MG63 (cell line): Measurements from ENCODE around the gene PLCL1. TPM values are rescaled to one million over a fixed set of nuclear protein-coding genes. Genes with fewer than 3 reads are reported as not detected.

ENCODE experiments used
- DNase-seq: peaks from one replicate; pipeline ENCODE4 v3.0.0-alpha.2; 2020
- H3K27me3 ChIP-seq: fragments of 250-450 bp; sonication (Bioruptor Pico); 2 replicates; pipeline ENCODE4 v1.5.1; 2020; ENCODE audit warnings: mild to moderate bottlenecking, moderate library complexity
- H3K36me3 ChIP-seq: fragments of 250-450 bp; sonication (Bioruptor Pico); 2 replicates; pipeline ENCODE4 v1.5.1; 2020; ENCODE audit warnings: mild to moderate bottlenecking, moderate library complexity
- H3K4me3 ChIP-seq: fragments of 250-450 bp; sonication (Bioruptor Pico); 2 replicates; pipeline ENCODE4 v1.5.1; 2020; ENCODE audit warnings: mild to moderate bottlenecking, moderate library complexity
- H3K9me3 ChIP-seq: fragments of 250-450 bp; sonication (Bioruptor Pico); 2 replicates; pipeline ENCODE4 v1.5.1; 2020; ENCODE audit warnings: mild to moderate bottlenecking, moderate library complexity
- total RNA-seq: library from RNA; depleted of rRNA; stranded (reverse); fragments of >200 nt; shearing (Covaris generic); gene quantifications from 2 replicates; pipeline ENCODE4 v1.2.3, GENCODE V29; 2014; ENCODE audit warnings: low replicate concordance

The PLCL1 gene
- total RNA-seq, 1 experiment from 2014 or later: not detected

DNA sequence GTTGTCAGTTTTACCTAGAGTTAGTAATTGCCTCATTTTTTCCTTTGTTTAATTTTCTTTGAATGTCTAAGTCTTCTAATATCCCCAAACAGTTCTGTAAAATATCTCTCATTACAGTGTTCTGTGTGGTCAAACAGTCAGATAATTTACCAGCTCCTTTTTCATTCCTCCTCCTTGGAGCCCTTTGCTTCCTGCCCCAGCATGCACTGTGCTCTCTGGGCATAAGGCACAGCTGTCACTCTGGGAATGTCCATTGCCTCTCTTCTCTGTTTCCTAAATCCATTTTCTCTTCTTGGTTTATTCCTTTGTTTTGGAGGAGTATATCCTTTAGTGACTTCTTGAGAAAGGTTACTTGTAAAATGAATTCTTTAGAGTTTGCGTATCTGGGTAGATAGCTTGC lies 139.3 kb downstream of the PLCL1 start:
- H3K27me3 ChIP-seq: peaks cover 4% of the 10 kb centered on the region; the same call in 1 of the 2 replicates

DNA sequence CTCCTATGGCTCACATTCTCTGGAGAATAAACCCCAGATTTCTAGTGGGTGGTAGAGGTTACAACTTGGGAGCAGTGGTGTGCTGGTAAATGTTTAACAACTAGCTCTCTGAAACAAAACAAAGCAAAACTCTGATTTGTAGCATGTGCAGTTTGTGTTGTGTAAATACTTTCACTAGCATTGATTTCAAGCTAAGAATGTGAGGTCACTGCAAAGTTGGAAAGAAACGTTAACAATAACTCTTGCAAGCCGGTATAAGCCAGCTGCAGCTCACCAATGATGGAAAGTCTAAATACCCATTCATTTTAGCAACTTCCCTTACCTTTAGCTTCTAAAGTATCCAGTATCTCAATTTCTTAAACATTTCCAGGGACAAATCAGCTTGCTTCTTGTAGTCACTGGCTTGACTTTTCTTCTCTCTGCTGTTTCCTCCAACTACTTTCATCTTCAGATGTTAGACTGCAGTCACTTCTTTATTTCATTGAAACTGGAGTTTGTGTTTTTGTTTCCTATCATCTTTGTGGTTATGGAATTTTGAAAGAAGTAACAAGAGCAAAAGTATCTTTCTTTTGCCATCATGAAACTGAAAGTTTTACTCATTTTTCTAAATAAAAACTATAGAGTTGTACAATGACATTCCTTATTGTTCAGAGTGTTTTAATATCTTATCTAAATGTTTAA lies 140.2 kb downstream of the PLCL1 start:
- Histone ChIP-seq H3K36me3 (no peaks in the 10 kb centered on the region), H3K4me3 (no peak overlapping the region), H3K9me3 (no peaks in the 10 kb centered on the region), H3K27me3 (peaks cover 4% of the 10 kb centered on the region; the same call in 1 of the 2 replicates)
- DNase-seq: no peak

More for the DNA sequence above, 139.3 kb downstream of the PLCL1 start:
- no peak overlapping the region for H3K4me3 ChIP-seq
- H3K9me3 ChIP-seq: no peaks in the 10 kb centered on the region
- no peaks in the 10 kb centered on the region for H3K36me3 ChIP-seq
- DNase-seq: no peak

DNA sequence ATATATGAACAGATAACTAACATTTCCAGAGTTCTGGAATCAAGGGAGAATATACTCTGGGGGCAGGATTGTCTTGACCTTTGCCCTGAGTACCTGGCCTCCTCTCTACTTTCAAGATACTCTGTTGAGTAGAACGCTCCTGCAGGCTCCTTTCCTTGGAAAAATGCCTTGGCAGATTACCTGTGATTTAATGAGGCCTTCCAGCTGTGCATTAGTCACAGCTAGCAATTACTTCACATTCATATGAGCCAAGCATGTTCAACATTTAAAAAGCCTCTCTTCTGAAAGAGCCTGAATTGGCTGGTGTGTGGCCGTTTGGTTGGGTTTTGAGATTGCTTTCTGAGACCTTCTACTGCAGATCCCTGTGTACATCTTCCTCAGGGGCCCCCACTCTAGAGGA lies 142.2 kb downstream of the PLCL1 start:
- H3K9me3 ChIP-seq: no peaks in the 10 kb centered on the region
- DNase-seq: no peak
- no peaks in the 10 kb centered on the region for H3K27me3 ChIP-seq
- no peaks in the 10 kb centered on the region for H3K36me3 ChIP-seq
- H3K4me3 ChIP-seq: no peak overlapping the region

DNA sequence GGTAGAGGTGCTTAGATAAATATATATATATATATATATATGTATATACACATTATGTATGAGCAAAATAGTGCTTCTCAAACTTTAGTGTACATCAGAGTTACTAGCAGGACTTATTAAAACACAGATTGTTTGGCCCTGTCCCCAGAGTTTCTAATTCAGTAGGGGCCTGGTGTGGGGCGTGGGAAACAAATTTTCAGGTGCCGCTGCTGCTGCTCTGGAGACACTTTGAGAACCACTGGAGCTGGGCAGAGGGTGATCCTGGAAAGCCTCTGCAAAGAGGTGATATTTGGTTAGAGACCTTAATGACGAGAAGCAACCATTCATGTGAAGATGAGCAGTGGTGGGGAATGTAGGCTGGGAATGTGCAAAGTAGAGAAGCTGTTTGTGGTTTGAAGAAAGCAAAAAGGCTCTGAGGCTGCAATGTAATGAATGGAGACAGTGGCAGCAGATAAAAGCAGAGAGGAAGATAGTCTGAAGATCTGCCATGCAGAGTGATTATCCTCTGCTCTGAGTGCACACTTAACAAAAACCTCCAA lies 142.9 kb downstream of the PLCL1 start:
- Histone ChIP-seq H3K27me3 (no peaks in the 10 kb centered on the region), H3K36me3 (no peaks in the 10 kb centered on the region), H3K9me3 (no peaks in the 10 kb centered on the region), H3K4me3 (no peak overlapping the region)
- DNase-seq: no peak

DNA sequence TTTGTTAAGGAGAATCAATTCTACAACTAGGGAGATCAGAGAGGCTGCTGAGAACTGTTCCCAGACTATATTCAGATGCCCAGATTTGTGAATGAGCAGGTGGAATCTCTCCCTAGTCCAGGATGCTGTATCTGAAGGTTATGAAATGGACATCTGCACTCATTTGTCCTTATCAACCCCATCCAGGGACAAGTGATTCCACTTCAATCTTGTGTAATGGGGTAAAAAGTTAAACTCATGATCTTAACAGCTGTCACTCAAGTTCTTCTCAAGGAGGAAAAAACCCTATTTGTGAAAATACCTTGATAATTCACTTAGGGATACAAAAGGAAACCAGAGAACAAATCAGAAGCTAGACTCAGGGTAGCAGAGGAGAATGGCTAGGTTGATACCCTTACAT lies 144.8 kb downstream of the PLCL1 start:
- H3K27me3 ChIP-seq: no peaks in the 10 kb centered on the region

DNA sequence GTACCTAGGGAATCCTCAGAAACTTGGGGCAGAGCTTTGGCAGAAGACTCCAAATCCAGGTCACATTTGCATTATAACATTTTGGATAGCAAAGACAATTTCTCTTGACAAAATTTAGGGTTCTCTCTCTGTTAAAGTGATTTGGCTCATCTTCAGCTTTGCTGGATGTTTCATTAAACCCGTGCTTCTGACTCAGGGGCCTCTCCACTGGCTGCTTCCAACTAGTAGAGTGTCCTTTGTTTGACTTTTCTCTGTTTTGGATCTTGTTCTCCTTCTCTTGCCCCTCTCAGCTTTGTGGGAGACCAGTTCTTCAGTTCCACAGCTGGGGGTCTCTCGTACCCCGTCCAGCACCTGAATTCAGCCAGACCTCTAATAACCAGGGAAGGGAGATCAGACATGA lies 145.6 kb downstream of the PLCL1 start:
- no peak for DNase-seq
- H3K27me3 ChIP-seq: no peaks in the 10 kb centered on the region
- no peaks in the 10 kb centered on the region for H3K36me3 ChIP-seq

More for the DNA sequence above, 144.8 kb downstream of the PLCL1 start:
- DNase-seq: no peak
- H3K36me3 ChIP-seq: no peaks in the 10 kb centered on the region
- H3K4me3 ChIP-seq: no peak overlapping the region
- no peaks in the 10 kb centered on the region for H3K9me3 ChIP-seq

DNA sequence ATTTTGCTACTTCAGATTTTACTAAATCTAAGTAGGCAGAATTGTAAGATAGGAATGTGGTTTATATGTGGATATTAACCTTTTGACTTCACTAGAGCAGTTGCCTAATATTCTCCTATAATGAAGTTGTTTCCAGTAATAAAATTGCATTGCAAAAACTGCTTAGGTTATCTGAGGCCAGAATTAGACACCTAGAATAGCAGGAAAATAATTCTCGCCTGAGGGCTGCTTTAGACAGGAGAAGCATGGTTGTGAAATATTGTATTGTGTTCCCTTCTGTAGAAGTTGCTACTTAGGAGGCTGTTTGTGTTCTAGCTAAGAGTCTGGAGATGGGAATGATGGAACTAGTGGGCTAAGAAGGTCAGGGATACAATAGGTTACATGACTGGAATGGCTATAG lies 146.3 kb downstream of the PLCL1 start:
- Histone ChIP-seq H3K9me3 (no peaks in the 10 kb centered on the region), H3K4me3 (no peak overlapping the region), H3K36me3 (no peaks in the 10 kb centered on the region), H3K27me3 (no peaks in the 10 kb centered on the region)
- no peak for DNase-seq

More for the DNA sequence above, 145.6 kb downstream of the PLCL1 start:
- Histone ChIP-seq H3K9me3 (no peaks in the 10 kb centered on the region), H3K4me3 (no peak overlapping the region)

DNA sequence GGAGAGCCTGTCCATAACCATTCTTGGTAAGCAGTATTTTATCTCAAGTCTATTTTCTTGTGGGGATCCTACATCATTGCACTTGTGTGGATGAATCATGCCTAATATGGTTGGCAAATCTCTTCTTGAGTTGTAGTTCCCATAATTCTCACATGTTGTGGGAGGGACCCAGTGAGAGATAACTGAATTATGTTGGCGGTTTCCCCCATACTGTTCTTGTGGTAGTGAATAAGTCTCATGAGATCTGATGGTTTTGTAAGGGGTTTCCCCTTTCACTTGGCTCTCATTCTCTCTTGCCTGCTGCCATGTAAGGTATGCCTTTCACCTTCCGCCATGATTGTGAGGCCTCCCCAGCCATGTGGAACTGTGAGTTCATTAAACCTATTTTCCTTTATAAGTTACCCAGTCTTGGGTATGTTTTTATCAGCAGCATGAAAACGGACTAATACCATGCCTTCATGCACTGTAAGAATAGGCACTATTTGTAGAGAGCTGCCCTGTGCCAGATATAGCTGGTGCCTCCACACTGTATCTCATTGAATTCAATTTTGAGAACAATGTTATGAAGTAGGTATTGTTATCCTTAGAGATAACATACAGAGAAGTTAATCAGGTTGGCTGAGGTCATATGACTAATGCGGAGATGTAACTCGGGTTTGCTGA lies 148.3 kb downstream of the PLCL1 start:
- no peaks in the 10 kb centered on the region for H3K36me3 ChIP-seq
- H3K9me3 ChIP-seq: no peaks in the 10 kb centered on the region
- no peak for DNase-seq
- no peaks in the 10 kb centered on the region for H3K27me3 ChIP-seq
- H3K4me3 ChIP-seq: no peak overlapping the region

DNA sequence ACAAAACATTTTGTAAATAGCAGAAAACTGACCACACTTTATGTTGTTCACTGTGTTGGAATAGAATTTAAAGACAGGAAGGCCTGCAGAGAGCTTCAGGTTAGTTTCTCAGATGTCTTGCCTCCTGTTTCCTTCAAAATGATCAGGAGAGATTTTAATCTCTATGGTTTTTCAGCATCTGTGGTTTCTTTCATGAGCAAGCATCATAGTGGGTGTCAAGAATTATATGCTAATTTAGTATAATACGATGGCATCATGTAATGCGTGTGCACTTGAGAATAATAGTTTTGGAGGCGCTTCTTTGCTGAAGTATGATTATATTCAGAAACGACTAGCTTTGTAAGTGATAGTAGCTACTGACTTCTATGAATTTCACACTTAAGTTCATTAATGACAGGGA lies 149.9 kb downstream of the PLCL1 start:
- DNase-seq: no peak
- H3K4me3 ChIP-seq: no peak overlapping the region
- no peaks in the 10 kb centered on the region for H3K27me3 ChIP-seq
- no peaks in the 10 kb centered on the region for H3K36me3 ChIP-seq
- no peaks in the 10 kb centered on the region for H3K9me3 ChIP-seq

DNA sequence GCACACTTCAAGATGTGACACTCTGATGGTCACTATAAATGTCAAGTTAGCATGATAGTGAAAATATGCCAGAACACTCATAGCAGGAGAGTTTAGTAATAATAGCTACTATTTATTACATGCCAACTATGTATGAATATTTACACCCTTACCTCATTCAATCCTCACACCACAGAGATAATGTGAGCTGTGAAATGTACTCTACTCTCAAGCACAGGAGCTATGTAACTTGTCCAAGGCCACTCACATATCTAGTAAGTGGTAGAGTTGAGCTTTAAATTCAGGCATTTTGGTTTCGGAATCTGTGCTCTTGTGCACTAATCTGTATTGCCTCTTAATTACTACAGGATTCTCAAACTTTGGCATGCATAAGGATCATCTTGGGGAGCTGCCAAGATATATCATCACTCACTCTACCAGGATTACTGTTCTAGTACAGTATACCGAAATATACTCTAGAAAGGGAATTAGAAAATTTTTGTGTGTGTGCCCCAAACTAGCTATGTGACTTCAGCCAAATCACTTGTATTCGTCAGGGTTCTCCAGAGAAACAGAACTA lies 154.3 kb downstream of the PLCL1 start:
- Histone ChIP-seq H3K36me3 (no peaks in the 10 kb centered on the region), H3K27me3 (no peaks in the 10 kb centered on the region), H3K4me3 (no peak overlapping the region), H3K9me3 (no peaks in the 10 kb centered on the region)
- no peak for DNase-seq

DNA sequence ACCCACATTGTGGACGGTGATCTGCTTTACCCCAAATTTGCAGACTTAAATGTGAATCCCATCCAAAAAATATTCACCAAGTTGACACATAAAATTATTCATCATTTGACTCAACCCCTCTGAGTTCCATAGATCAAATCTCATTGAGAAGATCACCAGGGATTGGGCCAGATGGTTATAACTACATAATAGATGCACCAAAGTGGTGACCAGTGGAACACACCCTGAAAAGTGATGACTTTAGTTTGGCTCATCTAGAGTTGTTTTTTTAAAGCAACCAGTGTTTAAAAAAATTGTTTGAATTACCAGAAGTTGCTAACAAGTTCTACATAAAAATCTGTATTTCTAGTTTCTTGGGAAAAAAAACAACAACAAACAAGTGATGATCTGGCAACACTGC lies 155.0 kb downstream of the PLCL1 start:
- Histone ChIP-seq H3K4me3 (no peak overlapping the region), H3K9me3 (no peaks in the 10 kb centered on the region), H3K36me3 (no peaks in the 10 kb centered on the region), H3K27me3 (no peaks in the 10 kb centered on the region)
- no peak for DNase-seq

DNA sequence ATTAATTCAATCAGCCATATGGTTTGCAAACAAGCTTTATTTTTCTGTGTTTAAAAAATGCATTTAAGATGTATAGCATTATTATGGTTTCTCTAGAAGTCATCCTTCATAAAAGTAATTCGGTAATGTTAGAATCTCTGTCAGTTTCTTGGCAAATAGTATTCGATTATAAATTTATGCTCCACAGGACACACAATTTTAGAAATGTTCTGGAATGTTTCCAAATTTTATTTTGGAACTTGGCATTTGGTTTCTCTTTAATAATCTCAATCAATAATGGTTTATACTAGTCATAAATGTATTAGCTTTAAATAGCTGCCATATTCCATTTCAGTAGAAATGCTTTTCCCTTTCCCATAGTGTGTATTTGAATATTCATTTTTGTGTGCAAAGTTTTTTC lies 156.4 kb downstream of the PLCL1 start:
- Histone ChIP-seq H3K4me3 (no peak overlapping the region), H3K36me3 (no peaks in the 10 kb centered on the region), H3K27me3 (no peaks in the 10 kb centered on the region), H3K9me3 (peaks cover 5% of the 10 kb centered on the region)
- DNase-seq: no peak

DNA sequence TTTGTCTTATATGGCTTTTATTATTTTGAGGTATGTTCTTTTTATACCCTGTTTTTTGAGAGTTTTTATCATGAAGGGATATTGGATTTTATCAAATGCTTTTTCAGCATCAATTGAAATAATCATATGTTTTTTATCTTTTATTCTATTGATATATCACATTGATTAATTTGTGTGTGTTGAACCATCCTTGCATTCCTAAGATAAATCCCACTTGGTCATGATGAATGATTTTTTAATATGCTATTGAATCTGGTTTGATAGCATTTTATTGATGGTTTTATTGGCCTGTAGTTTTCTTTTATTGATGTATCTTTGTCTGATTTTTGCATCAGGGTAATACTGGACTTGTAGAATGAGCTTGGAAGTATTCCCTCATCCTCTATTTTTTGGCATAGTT lies 160.3 kb downstream of the PLCL1 start:
- no peaks in the 10 kb centered on the region for H3K27me3 ChIP-seq
- DNase-seq: no peak
- H3K4me3 ChIP-seq: no peak overlapping the region
- H3K36me3 ChIP-seq: no peaks in the 10 kb centered on the region
- peaks cover 5% of the 10 kb centered on the region for H3K9me3 ChIP-seq

DNA sequence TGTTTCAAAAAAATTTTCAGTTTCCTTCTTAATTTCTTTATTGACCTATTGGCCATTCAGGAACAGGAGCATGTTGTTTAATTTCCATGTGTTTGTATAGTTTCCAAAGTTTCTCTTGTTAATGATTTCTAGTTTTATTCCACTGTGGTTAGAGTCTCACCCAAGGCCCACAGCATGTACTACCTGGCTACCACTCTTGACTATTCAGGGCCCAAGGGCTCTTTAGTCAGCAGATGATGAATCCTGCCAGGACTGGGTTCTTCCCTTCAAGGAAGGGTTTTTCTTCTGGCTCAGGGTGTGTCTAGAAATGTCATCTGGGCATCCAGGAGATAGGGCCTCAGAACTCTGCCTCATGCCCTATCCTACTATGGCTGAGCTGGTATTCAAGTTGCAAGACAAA lies 161.4 kb downstream of the PLCL1 start:
- H3K4me3 ChIP-seq: no peak overlapping the region

DNA sequence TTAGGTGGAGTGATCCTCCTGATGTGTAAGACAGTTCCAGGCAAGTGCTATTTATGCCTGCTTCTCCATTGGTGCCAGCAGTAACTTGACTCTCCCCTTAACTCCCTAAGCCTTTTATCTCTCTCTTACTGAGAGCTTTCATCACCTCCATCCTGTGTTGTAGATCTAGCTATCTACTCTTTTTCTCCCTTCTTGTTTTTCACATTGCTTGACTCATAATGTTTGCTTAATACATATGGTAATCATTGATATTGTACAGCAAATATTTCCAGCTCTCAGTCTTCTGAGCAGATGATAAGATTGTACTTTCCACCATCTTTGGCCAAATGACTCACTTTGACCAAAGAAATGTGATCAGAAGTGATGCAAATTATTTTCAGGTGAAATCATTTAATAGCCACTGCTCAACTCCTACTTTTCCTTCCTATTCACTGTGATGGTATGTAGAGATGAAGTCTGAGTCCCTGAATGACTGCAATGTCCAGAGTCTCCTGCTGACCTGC lies 165.0 kb downstream of the PLCL1 start:
- H3K9me3 ChIP-seq: peaks cover 5% of the 10 kb centered on the region
- no peak for DNase-seq
- no peaks in the 10 kb centered on the region for H3K27me3 ChIP-seq
- no peak overlapping the region for H3K4me3 ChIP-seq
- H3K36me3 ChIP-seq: no peaks in the 10 kb centered on the region

More for the DNA sequence above, 161.4 kb downstream of the PLCL1 start:
- Histone ChIP-seq H3K27me3 (no peaks in the 10 kb centered on the region), H3K36me3 (no peaks in the 10 kb centered on the region), H3K9me3 (peaks cover 5% of the 10 kb centered on the region)
- DNase-seq: no peak

DNA sequence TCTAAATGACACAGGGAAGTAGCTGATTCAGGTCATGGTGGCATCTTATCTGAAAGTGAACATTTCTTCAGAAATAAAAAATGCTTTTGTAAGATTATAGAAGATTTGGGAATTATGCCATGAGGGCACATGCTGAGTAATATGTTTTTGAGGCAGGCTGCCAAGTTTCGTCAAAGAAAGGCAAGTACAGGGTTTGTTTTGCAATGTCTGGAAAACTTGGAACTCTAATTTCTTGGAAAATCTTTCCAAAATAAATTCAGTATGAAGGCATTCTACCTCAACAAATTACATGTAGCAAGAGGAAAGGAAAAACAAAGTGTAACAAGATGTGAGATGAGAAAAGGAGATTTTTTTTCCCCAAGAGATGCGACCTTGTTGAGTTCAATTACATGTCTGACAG lies 167.7 kb downstream of the PLCL1 start:
- H3K9me3 ChIP-seq: no peaks in the 10 kb centered on the region
- DNase-seq: peak; percentile 52
- no peaks in the 10 kb centered on the region for H3K36me3 ChIP-seq
- no peak overlapping the region for H3K4me3 ChIP-seq
- H3K27me3 ChIP-seq: no peaks in the 10 kb centered on the region

DNA sequence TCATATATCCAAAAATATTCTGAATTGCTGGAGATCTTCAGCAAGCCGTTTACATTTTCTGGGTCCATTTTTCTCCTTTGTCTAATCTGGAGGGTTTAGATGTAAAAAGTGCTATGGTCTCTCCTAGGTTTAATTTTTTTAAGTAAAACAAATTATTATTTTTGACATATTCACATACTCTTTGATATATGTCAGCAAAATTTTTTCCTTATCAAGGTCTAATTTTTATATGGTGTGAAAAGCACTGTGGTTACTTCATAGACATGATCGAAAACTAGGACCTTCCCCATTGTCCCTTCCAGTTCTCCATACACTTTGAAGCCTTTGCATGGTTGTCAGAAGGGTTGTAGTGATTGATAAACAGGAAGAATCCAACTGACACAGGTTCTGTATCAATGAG lies 168.2 kb downstream of the PLCL1 start:
- no peak for DNase-seq
- H3K4me3 ChIP-seq: no peak overlapping the region
- H3K9me3 ChIP-seq: no peaks in the 10 kb centered on the region

More for the DNA sequence above, 168.2 kb downstream of the PLCL1 start:
- Histone ChIP-seq H3K27me3 (no peaks in the 10 kb centered on the region), H3K36me3 (no peaks in the 10 kb centered on the region)
